Measurements from ENCODE around the gene MARK2. TPM values are rescaled to one million over a fixed set of nuclear protein-coding genes. Genes with fewer than 3 reads are reported as not detected.

The MARK2 gene
- total RNA-seq, 4 donors from 2014 or later: 34.7 to 82.9 (median 72.1) TPM

- TF ChIP-seq CTCF (IDR thresholded peaks at IDR 0.05): no peak
- TF ChIP-seq POLR2A (IDR thresholded peaks at IDR 0.05): no peak
- H3K9me3 ChIP-seq: no peaks in the 10 kb centered on the region
- DNase-seq: peak in 1 of 3 donors; percentile 27
- H3K4me3 ChIP-seq: no peak overlapping the region
- H3K27ac ChIP-seq: peak overlapping the region in 3 of 4 donors; percentile 45 to 79 (median 57)
- no peaks in the 10 kb centered on the region for H3K27me3 ChIP-seq
- no peaks in the 10 kb centered on the region for H3K36me3 ChIP-seq
- peaks cover 15 to 84% (median 32%) of the 10 kb centered on the region in 4 donors for H3K4me1 ChIP-seq
Measured at GRCh38 chr11:63868399-63869064, 29.6 kb downstream of the MARK2 start.

GRCh38 chr11:63869171-63869591 is 30.3 kb downstream of the MARK2 start:
- Histone ChIP-seq H3K27ac (peak overlapping the region; percentile 33 to 79 (median 51)), H3K4me3 (no peak overlapping the region), H3K27me3 (no peaks in the 10 kb centered on the region), H3K4me1 (peaks cover 20 to 87% (median 32%) of the 10 kb centered on the region in 4 donors), H3K9me3 (no peaks in the 10 kb centered on the region), H3K36me3 (no peaks in the 10 kb centered on the region)
- peak in 2 of 3 donors; percentile 64 to 65 for DNase-seq
- TF ChIP-seq POLR2A (IDR thresholded peaks at IDR 0.05): no peak
- TF ChIP-seq CTCF (IDR thresholded peaks at IDR 0.05): no peak

- Histone ChIP-seq H3K36me3 (no peaks in the 10 kb centered on the region), H3K9me3 (no peaks in the 10 kb centered on the region), H3K27me3 (no peaks in the 10 kb centered on the region), H3K4me1 (peaks cover 20 to 92% (median 32%) of the 10 kb centered on the region in 4 donors), H3K4me3 (no peak overlapping the region), H3K27ac (peak overlapping the region; percentile 33 to 79 (median 51))
- TF ChIP-seq POLR2A (IDR thresholded peaks at IDR 0.05) (no peak), CTCF (IDR thresholded peaks at IDR 0.05) (no peak)
- DNase-seq: peak in 2 of 3 donors; percentile 70 to 90
Measured at GRCh38 chr11:63869683-63870082, 30.8 kb downstream of the MARK2 start.

- DNase-seq: peak in 1 of 3 donors; percentile 47
- no peaks in the 10 kb centered on the region for H3K9me3 ChIP-seq
- peak overlapping the region in 3 of 4 donors; percentile 33 to 89 (median 57) for H3K27ac ChIP-seq
- peaks cover 20 to 86% (median 29%) of the 10 kb centered on the region in 4 donors for H3K4me1 ChIP-seq
- H3K4me3 ChIP-seq: no peak overlapping the region
- H3K36me3 ChIP-seq: no peaks in the 10 kb centered on the region
- no peaks in the 10 kb centered on the region for H3K27me3 ChIP-seq
- TF ChIP-seq POLR2A (IDR thresholded peaks at IDR 0.05): no peak
- TF ChIP-seq CTCF (IDR thresholded peaks at IDR 0.05): no peak
Measured at GRCh38 chr11:63870351-63871140, 31.6 kb downstream of the MARK2 start.

- peak overlapping the region; percentile 8 to 89 (median 36) for H3K27ac ChIP-seq
- H3K9me3 ChIP-seq: no peaks in the 10 kb centered on the region
- H3K27me3 ChIP-seq: no peaks in the 10 kb centered on the region
- peak; percentile 43 to 90 (median 77) for DNase-seq
- peaks cover 0 to 3% (median 0%) of the 10 kb centered on the region in 3 donors for H3K36me3 ChIP-seq
- peak in 3 of 6 experiments; percentile 65 to 80 (median 76) for TF ChIP-seq CTCF (IDR thresholded peaks at IDR 0.05)
- TF ChIP-seq POLR2A (IDR thresholded peaks at IDR 0.05): peak in 1 of 2 donors; percentile 44
- H3K4me1 ChIP-seq: peaks cover 20 to 75% (median 26%) of the 10 kb centered on the region in 4 donors
- H3K4me3 ChIP-seq: peak overlapping the region in 1 of 4 donors; percentile 29
Measured at GRCh38 chr11:63871962-63872799, 33.3 kb downstream of the MARK2 start.

Data from Peyer's patch (tissue), 4 donors.